NCI-H2171 (cell line): ENCODE data around the gene ASF1B.

ENCODE experiments used
- DNase-seq: peaks from one replicate; lab custom pipeline; 2025; lab: John Stamatoyannopoulos, UW

Gene ASF1B

DNA sequence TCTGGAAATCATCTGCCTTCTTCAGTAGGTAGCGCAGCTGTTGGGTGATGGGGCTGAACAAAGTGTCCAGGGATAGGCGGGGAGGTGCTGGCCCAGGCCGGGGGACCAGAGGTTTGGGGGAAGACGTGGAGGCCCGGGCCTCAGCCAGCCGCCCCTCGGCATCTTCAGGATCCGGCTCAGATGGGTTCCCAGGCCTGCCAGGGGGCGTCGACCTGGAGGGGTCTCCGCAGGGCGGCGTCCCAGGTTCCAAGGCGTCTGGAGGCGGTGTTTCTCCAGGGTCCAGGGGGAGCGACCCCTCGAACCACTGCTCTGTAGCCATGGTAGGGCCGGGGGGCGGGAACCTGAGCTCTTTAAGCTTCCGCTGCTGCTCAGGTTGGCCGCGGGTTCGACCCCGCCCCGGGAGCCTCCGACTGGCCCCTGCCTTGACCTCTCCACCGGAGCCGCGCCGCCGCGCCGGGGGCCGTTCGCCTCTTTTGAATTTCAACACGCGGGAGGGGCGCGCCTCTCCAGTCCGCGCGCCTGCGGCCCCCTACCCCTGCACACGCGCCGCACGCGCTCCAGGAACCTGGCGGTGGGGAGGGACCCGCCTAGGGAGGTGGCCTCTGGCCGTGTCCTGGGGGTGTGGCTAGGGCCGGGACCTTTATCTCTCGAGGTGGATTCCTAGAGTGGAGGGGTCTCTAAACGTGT lies 50.9 kb downstream of the ASF1B start, which contains the start of gene C19orf67:
Gene C19orf67, minus strand, starts transcription at position 475 of the 687 bp plus-strand sequence. Its CDS starts 156 bp downstream, at position 319.
- no peak for DNase-seq

DNA sequence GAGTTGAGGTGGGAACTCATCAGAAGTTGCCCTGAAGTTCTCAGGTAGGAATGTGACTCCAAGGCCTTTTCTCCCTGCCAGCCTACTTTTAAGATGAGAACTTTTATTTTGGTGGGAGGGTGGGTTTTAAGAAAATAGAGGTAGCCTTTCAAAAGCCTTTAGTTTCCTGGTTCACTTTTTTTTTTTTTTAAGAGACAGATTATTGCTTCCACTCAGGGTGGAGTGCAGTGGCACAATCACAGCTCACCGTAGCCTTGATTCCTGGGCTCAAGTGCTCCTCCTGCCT lies 53.8 kb downstream of the ASF1B start:
- no peak for DNase-seq

DNA sequence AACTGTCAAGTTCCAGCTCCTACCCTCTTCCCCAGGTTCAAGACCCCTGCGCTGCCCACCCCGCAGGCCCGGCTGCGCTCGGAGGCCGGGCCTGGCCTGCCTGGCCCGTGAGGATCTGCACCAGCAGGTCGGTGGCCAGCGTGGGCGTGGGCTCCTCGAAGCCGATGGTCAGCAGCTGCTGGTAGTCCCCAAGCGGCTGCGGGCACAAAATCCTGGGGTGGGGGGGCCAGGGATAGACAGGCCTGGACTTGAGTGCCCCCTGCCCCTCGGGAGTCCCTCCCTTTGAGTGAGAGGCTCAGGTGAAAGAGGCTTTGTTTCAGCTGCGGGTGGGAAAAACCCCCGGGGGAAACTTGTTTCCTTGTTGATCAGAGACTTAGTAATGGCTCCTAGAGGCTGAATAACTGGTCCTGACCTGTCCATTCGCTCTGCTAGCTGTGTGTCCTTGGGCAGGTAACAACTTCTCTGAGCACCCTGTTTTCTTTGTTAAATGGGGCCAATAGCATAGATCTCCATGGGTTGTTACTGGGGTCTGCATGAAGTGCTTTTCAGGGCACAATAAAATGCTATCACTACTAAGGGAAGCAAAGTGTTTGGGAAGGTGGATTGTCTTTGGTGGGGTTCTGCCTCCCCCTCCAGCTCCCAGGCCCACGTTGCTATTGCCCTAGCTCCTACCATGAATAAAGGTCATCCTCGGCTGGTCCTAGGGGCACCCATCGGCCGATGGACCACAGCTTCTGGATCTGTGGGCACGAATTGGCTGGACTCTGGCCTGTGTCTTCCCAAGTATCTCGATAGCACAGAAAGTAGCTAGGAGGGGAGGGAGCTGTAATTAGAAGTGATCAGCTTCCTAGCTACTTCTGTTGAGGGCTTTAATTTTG lies 54.4 kb downstream of the ASF1B start:
- DNase-seq = no peak

DNA sequence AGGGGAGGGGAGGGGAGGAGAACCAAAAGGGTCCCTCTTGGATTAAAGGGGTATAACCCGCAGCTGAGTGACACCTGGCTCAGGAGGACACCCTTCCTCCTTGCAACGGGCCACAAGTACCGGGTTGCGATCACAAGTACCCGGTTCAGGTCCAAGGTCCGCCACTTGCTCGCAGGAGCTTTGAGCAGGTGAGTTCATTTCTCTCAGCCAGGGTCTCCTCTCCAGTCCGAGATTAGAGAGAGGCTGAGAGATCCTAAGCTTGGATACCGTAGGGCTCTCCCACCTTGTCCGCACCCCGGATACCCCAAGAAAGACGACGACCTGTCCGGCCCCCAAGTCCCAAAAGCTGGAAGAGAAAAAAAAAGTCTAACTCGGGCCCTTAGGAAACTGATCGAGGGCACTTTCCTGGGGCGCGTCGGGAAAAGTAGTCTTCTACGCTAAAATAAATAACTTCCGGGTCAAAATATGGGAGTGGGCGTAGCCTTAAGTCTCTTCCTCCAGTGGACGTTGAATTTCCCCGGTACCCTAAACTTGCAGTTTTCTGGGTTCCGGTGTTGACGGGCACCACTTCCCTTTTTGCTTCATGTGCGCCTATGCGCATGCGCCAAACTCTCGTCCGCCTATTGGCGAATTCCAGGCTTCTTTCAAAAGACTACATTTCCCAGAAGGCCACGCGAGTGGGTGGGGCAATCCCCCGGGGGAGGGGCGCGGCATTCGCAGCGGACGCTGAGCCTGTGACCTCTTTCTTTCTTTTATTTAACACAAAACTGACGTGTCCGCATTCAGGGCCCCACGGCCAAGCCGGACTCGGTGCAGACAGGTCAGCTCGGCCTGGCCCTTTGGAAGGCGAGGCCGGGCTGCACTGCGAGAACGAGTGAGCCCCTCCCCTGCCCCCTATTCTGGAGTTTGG lies 55.2 kb downstream of the ASF1B start:
- peak; percentile 99 for DNase-seq

DNA sequence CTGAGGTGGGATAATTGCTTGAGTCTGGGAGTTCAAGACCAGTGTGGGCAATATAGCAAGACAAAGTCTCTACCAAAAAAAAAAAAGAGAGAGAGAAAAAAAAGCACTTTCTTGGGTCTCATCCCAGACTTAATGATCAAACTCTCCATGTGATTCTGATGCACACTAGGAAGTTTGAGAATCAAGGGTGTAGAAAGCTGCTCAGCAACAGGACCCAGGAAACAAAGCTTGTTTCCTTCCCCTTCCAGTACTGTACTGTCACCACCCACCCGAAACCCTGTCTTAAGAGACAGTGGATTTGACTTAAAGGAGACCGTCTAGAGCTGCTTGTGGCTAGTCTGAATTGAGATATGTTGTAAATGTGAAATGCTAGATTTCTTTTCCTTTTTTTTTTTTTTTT lies 58.0 kb downstream of the ASF1B start:
- DNase-seq = no peak

DNA sequence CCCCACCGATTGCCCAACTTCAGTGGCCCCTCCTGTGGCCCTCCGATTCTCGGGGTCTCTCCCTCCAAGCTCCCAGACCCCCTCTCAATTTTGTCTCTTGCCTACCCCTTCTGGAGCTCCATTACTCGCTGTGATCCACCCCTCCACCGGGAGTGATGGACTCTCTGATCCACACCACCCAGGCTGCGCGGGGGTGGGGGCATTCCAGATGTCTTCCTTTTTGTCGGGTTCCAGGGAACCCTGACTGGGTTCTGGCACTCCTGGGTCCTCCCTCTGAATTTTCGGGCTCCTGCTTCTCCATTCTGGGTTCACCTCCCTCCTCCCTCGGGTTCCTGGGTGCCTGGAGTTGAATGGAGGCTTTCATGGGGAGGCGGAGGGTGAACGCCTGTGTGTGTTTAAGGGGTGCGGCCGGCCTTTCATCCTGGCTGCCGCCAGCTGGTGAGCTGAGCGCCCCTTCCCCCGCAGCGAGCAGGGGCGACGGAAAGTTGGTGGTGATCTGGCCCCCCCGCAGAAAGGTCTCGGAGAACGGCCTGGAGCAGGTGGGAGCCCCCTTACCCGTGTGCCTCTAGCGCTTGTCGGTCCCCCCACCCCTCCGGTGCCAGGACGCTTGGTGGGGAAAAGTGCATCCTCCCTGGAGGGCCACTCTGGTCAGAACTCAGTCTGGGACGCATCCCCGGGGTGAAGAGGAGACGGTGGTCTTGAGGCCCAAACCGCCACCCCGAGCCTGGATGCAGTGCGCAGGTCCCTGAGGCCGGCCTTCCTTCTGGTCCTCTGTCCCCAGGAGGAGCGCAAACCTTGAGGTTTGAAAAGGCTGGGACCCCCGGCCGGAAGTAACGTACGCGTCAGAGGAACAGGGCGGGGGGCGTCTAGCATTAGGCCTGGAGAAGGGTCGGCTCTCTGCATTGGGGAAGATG lies 62.2 kb downstream of the ASF1B start:
- DNase-seq = no peak

DNA sequence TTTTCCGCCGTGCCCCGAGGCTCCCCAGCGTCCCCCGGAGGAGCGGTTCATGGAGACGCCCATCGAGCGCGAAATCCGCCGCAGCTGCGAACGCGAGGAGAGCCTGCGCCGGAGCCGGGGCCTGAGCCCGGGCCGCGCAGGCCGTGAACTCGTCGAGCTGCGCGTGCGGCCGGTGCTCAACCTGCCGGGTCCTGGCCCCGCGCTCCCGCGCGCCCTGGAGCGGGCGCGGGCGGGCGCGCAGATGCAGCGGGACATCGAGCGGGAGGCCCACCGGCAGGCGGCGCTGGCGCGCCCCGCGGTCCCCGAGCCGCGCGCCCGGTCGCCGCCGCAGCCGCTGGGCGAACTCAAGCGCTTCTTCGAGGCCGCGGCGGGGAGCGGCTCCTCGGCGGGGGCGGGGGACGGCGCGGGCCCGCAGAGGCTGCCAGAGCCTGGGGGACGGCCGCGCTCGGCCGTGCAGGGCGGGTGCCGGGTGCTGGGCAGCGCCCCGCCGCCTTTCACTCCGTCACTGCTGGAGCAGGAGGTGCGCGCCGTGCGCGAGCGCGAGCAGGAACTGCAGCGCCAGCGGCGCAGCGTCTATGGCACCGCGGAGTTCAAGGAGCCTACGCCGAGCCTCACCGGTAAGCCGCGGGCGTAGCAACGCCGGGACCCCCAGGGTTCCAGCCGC lies 63.0 kb downstream of the ASF1B start:
- DNase-seq = peak; percentile 80

DNA sequence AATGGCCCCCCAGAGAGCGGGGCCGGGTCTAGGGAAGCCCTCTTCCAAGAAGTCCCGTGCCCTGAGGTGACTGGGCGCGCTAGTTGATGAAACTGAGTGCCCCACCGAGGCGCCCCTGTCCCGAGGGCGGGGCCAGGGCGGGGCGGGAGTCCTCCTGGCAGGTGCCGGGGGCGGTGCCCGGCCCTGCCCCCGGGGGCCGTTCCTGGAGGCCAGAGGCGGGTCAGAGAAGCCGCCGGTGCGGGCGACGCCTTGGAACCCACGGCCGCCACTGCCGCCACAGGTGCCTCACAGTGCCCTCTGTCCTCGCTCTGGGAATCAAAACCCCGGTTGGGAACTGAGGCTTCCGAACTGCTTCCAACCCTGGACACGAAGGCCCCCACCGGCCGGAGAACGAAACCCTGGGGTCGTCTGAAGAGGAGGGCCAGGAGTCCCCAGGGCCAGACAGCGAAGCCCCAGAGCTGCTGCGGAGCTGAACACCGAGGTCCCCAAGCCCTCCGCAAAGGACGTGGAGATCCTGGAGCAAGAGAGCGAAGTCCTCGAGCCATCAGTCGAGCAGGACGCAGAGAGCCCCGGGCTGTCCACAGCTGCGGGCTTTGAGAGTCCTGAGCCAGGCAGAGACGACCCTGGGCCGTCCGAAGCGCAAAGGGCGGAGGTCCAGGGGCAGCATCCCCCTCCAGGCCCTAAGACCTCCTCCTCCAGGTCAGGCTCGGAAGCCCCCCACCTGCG lies 63.7 kb downstream of the ASF1B start, which contains the start of gene MISP3:
Gene MISP3, plus strand, starts transcription at position 252 of the 726 bp plus-strand sequence. CDS start 524 bp downstream, outside the sequence.
- peak; percentile 49 for DNase-seq

DNA sequence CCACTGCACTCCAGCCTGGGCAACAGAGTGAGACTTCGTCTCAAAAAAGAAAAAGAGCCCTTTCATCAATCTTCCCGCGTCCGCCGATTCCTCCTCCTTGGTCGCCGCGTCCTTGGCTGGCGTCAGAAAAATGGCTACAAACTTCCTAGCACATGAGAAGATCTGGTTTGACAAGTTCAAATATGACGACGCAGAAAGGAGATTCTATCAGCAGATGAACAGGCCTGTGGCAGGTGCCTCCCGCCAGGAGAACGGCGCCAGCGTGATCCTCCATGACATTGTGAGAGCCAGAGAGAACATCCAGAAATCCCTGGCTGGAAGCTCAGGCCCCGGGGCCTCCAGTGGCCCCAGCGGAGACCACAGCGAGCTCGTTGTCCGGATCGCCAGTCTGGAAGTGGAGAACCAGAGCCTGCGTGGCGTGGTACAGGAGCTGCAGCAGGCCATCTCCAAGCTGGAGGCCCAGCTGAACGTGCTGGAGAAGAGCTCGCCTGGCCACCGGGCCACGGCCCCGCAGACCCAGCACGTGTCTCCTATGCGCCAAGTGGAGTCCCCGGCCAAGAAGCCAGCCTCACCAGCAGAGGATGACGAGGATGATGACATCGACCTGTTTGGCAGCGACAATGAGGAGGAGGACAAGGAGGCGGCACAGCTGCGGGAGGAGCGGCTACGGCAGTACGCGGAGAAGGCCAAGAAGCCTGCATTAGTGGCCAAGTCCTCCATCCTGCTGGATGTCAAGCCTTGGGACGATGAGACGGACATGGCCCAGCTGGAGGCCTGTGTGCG lies 65.9 kb downstream of the ASF1B start:
- no peak for DNase-seq
